ENCODE measurements around the gene MRPL17. TPM values are rescaled to one million over a fixed set of nuclear protein-coding genes. Genes with fewer than 3 reads are reported as not detected.
A peak's percentile ranks its signal among the peaks of the same experiment; 100 is the strongest.
"Not testable (repeated sequence)": the region's sequence is repeated elsewhere in the genome, so short reads cannot be mapped to it uniquely, and the experiment has no call there.

The MRPL17 gene
- total RNA-seq = 10 to 100 TPM; 40.0 to 48.6 TPM
- long read RNA-seq, transcript MRPL17-201 (3 exons, 1,969 nt) = major isoform, 8 of 9 reads
- long read RNA-seq, partial matches to known transcripts = 0 of 9 reads
- long read RNA-seq, other reads (novel, unspliced or antisense) = 1 of 9 reads

DNA sequence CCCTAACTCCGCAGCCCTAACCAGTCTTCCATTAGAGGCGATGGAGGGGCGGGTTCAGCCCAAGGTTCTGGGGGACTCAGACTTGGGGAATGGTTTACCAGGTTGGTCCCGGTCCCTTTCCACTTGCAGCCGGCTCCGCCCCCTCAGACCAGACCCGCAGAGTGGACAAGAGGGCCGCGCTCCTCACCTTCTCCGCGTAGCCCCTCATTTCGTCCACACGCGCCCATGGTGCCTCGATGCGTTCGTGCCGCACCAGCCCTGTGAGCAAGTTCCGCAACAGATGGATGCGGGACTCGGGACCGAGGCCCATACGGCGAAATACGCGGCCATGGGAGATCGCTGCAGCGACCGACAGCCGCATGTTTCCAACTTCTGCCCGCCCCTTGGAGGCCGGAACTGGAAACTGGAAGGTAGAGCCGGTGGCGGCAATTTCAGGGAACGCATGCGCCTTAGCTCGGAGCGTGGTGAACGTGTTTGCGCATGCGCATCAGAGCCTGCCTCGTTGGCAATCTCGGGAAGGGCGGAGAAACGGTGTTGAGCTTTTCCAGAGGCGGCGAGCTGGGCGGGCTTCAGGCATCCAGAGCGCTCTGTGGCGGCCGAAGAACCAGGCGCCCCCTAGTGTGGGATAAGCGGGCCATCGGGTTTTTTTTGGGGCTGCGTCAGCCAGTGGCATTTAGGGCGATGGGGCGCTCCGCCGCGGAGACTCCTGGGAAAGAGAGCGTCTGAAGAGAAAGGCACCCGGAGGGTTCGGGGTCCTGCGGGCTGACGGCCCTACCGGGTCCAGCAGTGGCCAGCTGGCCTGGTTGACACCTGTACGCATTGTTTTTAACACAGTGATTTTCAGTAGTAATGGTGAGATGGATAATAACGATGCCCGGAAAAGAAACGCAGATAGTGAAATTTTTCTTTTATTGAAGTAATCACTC is at the start of gene MRPL17:
Gene MRPL17 (minus strand): TSS at position 405 of the 926 bp plus-strand sequence. CDS start 44 bp downstream, at position 361.
- DNase-seq (peak; percentile 100), ATAC-seq (peak; percentile 98)
- intact Hi-C loops (cut with DNase I) = loop anchor here (5.0 to 10.0 kb wide), 4 partner anchors 61 to 151 kb away; partner anchors contain the start of genes ILK (in 1 of the 2) and RRP8 (in 1 of the 2)

DNA sequence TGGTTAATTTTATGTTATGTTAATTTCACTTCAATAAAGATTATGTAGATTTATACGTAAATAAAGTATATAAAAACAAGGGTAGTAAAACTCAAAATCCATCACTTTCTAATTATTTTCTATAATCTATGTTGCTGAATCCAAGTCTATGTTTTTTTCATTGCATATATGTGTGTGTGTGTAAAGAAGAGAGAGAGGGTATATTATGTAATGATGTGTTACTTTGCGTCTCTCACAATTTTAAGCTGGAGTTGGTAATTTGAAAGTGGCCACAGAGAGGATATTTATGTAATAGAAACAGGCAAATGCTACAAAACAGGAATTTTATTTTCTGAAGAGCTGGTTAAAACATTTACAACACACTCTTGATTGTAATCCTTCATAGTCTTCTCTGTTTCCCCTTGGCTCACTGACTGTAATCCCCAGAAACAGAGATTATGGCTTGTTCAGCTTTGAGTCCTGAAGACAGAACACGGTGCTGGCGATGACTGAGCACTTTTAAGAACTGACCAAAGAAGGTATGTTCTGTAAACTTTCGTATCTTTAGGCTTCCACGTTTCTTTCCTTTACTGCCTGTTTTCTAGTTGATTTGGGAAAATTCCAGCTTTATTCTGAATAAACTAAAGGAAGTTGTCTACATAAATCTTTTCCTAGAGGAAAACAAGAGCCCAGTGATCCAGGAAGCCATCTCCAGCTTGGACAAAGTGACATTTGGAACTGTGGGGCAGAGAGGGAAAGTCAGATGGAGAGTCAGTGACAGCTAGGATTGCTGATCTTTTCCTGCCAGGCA is 45.0 kb upstream of the MRPL17 start:
- DNase-seq (no peak), ATAC-seq (no peak)
- intact Hi-C loops (cut with DNase I) = no loop called here

- intact Hi-C loops (cut with DNase I) = no loop called here
- ATAC-seq = no peak
- no peak for DNase-seq
Measured at GRCh38 chr11:6725386-6725896, 42.3 kb upstream of the MRPL17 start.

- DNase-seq (no peak), ATAC-seq (no peak)
- intact Hi-C loops (cut with DNase I) = no loop called here
Measured at GRCh38 chr11:6724013-6724412, 40.9 kb upstream of the MRPL17 start.

DNA sequence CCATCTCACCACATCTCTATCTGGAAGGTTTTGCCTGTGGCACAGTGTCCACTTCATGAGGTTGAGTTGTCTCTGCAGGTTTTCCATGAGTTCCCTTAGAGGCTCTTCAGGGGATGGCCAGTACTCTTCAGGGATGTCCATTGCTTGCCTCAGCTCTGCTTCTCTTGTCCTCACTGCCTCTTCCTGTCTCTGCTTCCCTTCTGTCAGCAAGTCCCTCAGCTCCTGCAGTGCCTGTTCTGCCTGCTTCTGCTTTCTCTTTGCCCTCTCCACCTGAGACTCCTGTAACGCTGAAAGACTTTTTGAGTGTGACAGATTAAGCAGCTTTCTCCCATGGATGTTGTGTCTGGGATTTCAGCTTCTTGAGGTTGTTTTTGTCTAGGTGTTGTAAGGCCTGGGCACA is 38.2 kb upstream of the MRPL17 start:
- ATAC-seq = no peak

DNA sequence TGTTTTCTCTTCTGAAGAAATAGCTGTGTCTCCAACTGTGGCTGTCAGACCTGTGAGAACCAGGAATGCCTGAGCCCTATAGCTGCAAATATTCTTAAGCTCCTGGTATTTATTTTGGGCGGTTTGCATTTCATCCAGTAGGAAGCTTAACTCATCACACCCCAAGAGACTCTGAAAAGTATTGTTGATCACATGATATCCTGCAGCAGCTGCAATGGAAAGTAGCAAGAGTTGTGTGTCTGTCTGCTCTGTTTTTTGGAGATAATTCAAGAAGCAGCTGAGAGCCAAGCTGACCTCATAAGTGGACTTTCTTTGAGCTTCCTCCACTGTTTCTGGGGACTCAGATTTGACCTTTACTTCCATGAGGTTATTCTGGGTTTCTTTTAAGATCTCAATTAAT is 36.4 kb upstream of the MRPL17 start:
- peak in 1 of 2 donors; percentile 31 for ATAC-seq
- DNase-seq = no peak
- intact Hi-C loops (cut with DNase I) = no loop called here

More for the DNA sequence above, 38.2 kb upstream of the MRPL17 start:
- intact Hi-C loops (cut with DNase I) = no loop called here
- DNase-seq = no peak

DNA sequence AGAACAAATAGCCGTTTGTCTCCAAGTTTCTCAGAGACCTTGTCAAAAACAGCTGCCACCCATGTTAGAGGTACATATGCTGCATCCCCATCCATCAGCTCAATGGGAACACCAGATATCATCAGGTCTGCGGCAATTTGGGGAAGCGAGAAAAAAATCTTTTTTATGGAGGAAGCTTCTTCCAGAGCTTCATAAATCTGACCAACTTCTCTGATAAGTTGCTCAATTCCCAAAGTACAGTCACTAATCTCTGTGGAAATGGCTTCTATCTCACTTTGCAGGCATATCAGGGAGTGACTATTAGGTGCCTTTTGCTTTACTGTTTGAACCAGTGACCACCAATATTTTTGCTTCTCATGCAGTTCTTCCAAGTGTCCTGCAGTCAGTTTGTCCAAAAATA is 34.3 kb upstream of the MRPL17 start:
- intact Hi-C loops (cut with DNase I) = no loop called here

GRCh38 chr11:6711552-6711951 is 28.4 kb upstream of the MRPL17 start:
- DNase-seq; ATAC-seq; intact Hi-C loops (cut with DNase I): not testable (repeated sequence)

More for the DNA sequence above, 34.3 kb upstream of the MRPL17 start:
- ATAC-seq = no peak
- DNase-seq = no peak

GRCh38 chr11:6708876-6709275 is 25.7 kb upstream of the MRPL17 start:
- no peak for ATAC-seq
- DNase-seq = no peak
- intact Hi-C loops (cut with DNase I) = loop anchor here in 1 of 2 donors (10.0 kb wide), 1 partner anchor 334 kb away; no protein-coding TSS in a partner anchor

DNA sequence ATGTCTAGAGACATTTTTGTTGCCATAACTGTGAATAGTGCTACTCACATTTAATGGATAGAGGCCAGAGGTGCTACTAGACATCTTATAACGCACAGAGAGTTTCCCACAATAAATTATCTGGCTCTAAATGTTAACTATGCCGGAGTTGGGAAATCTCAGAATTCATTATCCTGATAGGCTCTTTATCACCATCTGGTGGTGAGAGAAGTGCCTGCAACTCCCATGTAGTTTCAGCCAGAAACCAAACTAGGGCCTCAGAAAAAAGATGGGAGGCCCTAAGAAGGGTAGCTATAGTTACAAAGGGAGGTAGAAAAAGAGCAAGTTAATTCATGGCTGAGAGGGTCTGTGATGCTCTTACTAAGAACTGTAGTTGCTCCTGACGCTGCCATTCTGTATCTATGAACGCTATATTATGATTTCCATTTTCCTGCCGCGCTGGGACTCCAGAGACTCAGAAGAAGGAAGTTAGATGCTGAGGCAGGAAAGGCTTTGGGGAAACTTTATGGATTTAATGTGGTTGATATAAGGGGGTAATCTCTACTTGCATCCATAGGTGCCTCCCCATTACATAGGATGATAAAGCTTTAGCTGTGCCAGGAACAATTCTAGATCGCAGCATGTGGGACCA is 22.9 kb upstream of the MRPL17 start:
- DNase-seq (peak; percentile 45), ATAC-seq (peak; percentile 29 to 58)
- intact Hi-C loops (cut with DNase I) = loop anchor here in 1 of 2 donors (2.0 to 10.0 kb wide), 2 partner anchors 175 to 331 kb away; no protein-coding TSS in a partner anchor

- DNase-seq = peak; percentile 53
- intact Hi-C loops (cut with DNase I) = loop anchor here in 1 of 2 donors (10.0 kb wide), 1 partner anchor 329 kb away; no protein-coding TSS in a partner anchor
- ATAC-seq = peak; percentile 93 to 96
Measured at GRCh38 chr11:6703247-6704063, 20.3 kb upstream of the MRPL17 start.

GRCh38 chr11:6701955-6702354 is 18.8 kb upstream of the MRPL17 start:
- not testable (repeated sequence) for ATAC-seq, DNase-seq
- intact Hi-C loops (cut with DNase I) = loop anchor here in 1 of 2 donors (10.0 kb wide), 1 partner anchor 327 kb away; no protein-coding TSS in a partner anchor

GRCh38 chr11:6695377-6695776 is 12.2 kb upstream of the MRPL17 start:
- DNase-seq = no peak
- intact Hi-C loops (cut with DNase I) = no loop called here
- peak; percentile 88 to 92 for ATAC-seq

- DNase-seq (no peak), ATAC-seq (no peak)
- intact Hi-C loops (cut with DNase I) = no loop called here
Measured at GRCh38 chr11:6694229-6694535, 11.0 kb upstream of the MRPL17 start.

DNA sequence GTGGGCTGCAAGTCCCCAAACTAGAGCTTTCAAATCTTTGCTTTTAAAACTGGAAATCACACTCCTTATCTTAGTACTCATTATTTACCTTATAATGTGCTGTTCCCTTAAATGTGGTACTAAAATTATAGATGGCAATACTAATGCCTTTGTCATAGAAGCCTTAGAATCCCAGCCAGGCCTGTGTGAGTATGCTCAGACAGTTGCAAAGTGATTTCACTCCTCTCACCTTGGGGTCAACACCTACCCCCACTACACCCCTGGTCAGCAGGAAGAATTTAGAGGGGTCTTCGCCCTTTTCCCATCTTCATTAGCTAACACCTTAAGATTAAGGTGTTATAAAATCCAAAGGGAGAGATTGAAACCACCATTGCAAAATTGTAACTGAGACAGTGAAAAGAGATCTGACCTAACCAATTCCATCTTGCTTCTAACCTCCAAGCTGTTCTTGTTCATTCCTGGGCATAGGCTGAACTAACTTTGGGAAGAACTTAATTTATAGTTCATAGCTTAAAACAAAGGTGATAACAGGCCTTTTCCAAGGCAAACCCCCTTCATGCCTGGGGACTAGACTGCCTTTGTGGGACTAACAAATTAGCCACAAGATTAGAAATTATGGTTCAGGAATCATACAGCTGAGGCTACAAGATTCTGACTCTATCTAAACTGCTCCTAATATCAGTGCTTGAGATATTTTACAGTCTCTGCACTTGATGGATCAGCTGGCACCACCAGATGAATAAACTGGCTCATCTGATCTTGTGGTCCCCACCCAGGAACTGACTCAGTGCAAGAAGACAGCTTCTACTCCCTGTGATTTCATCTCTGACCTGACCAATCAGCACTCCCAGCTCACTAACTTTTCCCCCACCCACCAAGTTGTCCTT is 10.4 kb upstream of the MRPL17 start:
- intact Hi-C loops (cut with DNase I) = no loop called here
- ATAC-seq (peak in 1 of 2 donors; percentile 89), DNase-seq (peak; percentile 57)

DNA sequence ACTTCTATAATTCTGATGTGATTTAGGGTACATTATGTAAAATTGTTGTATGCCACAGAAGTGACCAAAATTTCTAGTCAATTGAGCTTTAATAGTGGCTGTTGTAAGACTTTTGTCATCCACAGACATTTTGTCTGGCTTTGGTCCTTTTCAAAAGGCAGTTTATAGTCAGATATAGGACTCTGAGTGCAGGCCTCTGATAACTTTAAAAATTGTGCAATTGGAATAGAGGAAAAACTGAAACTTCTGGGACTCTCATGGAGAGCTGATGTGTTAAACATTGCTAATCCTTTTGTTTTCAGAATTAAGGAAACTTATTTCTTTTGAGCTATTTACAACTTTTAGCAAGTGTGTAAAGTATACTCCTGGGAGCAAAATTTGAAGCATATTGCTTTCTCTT is 9.0 kb upstream of the MRPL17 start:
- intact Hi-C loops (cut with DNase I) = no loop called here
- no peak for ATAC-seq
- no peak for DNase-seq
